Fibroblast of pulmonary artery (primary cell): Measurements from ENCODE around the gene KIF13A.
"Not testable (repeated sequence)": the region's sequence is repeated elsewhere in the genome, so short reads cannot be mapped to it uniquely, and the experiment has no call there.

Experiments
- DNase-seq: peaks from one replicate; pipeline ENCODE4 v3.0.0-alpha.2; 2010; ENCODE audit warnings: low read depth
- H3K4me3 ChIP-seq: replicated peaks from 2 replicates; pipeline ENCODE4 v1.5.1; 2011; ENCODE audit warnings: low read depth, mild to moderate bottlenecking, control low read depth, low read length, moderate library complexity
- TF ChIP-seq, protein P1 (sequence below): IDR thresholded peaks from 2 replicates; pipeline ENCODE4 v1.5.1; 2011; ENCODE audit warnings: mild to moderate bottlenecking, control low read depth, low read length, inconsistent platforms; ENCODE audit errors: missing control alignments

Gene KIF13A

DNA sequence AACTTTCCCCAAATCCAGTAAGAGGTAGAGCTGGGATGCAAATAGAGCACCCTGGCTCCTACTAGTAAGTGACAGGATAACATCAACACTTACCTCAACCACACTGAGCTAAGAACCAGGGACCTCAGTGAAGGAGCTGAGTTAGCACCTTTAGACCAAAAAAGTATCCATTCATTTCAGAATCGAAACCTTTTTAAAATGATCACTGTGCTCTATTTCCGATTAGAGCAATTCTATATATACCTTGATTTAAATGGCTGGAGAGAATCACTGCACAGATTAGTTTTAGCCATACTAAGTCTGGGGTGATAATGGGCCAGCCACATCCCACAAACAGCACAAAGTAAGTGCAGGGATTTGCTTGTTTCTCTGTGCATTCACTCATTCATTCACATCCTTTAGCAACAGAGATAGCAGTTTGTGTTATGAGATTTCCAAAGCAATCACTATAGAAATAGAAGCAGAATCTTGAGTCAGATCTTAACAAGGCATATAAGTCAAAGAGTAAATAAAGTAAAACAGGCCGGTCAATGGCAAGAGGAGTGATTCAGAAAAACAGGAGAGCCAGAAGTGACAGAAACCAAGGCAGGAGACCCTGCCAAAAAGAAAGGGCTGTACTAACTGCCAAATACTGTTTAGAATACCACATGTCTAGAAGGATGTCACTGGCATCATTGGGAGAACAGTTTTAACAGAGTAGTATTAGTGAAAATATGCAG, 136.3 kb downstream of the KIF13A start:
- TF ChIP-seq, protein P1, sequence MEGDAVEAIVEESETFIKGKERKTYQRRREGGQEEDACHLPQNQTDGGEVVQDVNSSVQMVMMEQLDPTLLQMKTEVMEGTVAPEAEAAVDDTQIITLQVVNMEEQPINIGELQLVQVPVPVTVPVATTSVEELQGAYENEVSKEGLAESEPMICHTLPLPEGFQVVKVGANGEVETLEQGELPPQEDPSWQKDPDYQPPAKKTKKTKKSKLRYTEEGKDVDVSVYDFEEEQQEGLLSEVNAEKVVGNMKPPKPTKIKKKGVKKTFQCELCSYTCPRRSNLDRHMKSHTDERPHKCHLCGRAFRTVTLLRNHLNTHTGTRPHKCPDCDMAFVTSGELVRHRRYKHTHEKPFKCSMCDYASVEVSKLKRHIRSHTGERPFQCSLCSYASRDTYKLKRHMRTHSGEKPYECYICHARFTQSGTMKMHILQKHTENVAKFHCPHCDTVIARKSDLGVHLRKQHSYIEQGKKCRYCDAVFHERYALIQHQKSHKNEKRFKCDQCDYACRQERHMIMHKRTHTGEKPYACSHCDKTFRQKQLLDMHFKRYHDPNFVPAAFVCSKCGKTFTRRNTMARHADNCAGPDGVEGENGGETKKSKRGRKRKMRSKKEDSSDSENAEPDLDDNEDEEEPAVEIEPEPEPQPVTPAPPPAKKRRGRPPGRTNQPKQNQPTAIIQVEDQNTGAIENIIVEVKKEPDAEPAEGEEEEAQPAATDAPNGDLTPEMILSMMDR, result no peak
- H3K4me3 ChIP-seq, result no peak overlapping the region
- DNase-seq, result peak; percentile 25

DNA sequence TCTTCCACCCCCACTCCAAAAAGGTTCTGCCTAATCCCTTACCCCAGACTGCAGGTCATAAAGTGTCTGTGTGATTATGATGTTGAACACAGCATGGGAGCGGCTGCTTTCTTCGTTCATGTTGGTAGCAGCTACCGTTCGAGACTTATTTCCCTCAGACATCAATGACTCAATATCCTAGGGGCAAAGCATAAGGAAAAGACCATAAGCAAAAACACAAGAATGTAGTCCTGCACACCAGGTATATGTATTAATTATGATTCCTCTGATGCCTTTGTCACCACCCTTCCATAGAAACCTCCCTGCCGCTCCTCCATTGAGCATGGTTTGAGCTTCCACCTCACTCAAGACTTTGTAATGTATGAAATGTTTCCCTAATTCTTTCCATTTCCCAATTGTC, 137.2 kb downstream of the KIF13A start:
- H3K4me3 ChIP-seq, result no peak overlapping the region
- DNase-seq, result no peak
- TF ChIP-seq, protein P1, result no peak

DNA sequence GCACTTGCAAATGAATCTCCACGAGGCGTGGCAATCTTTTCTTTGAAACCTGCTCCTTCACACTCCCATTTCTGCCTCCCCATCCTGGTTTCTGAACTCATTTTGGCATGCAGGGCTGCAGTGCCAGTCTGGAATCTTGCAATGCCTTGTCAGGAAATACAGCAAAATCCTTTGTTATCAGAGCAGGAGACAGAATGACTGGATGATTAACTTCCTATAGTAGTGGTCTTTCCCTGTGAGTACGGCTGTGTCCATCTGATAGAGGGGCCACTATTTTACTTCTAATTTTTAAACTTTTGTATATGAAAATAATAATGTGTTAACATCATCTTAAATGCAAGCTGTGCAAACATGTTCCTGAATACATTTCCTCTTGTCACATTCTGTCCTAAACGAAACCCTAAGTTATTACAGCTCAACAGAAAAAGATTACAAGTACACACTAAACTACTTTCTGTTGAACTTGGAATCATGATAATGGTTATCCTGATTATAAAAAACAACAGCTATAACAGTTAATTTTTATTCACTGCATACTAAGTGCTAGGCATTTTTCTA, 140.2 kb downstream of the KIF13A start:
- H3K4me3 ChIP-seq, result no peak overlapping the region
- DNase-seq, result peak; percentile 29
- TF ChIP-seq, protein P1, result no peak

DNA sequence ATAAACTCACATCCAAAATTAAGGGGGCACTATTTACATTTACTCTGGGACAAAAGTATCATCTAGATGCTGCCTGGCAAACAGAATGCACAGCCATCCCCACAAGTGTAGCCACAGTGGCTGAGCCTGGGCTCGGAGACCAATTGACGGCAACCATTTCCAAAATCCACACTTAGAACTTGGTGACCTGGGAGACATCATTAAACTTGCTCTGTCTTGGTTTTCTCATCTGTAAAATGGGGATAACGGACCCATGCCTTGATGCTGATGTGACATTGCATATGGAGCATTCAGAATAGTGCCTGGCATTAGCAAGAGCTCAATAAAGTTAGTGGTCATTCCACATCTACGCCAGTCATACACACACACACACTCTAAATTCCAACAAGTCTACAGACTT, 140.7 kb downstream of the KIF13A start:
- no peak for DNase-seq
- H3K4me3 ChIP-seq, result no peak overlapping the region
- TF ChIP-seq, protein P1, result no peak

DNA sequence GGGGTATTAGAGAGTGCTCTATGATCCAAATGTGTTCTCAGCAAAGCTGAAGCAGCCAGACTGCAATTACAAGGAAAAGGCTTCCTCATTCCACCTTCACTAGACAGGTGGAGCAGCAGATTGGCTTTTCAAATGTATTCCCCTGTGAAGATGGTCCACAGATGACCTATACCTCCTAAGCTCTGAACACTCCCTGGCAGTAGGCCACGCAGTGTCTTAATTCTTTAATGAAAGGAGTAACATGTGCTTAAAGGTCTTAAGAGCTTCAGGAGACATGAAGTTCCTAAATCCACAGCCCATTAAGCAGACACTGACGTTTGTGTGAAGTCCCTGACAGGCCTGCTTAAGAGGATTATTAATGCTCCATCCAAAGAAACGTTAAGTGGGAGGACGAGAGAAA, 141.8 kb downstream of the KIF13A start:
- H3K4me3 ChIP-seq, result no peak overlapping the region
- TF ChIP-seq, protein P1, result no peak

DNA sequence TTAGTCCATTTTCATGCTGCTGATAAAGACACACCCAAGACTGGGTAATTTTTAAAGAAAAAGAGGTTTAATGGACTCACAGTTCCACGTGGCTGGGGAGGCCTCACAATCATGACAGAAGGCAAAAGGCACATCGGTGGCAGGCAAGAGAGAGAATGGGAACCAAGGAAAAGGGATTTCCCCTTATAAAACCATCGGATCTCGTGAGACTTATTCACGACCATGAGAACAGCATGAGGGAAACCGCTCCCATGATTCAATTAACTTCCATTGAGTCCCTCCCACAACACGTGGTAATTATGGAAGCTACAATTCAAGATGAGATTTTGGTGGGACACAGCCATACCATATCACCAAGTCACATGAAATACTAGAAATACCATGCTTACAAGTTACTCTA, 142.5 kb downstream of the KIF13A start:
- H3K4me3 ChIP-seq, DNase-seq: not testable (repeated sequence)

More for the DNA sequence above, 141.8 kb downstream of the KIF13A start:
- DNase-seq, result no peak

DNA sequence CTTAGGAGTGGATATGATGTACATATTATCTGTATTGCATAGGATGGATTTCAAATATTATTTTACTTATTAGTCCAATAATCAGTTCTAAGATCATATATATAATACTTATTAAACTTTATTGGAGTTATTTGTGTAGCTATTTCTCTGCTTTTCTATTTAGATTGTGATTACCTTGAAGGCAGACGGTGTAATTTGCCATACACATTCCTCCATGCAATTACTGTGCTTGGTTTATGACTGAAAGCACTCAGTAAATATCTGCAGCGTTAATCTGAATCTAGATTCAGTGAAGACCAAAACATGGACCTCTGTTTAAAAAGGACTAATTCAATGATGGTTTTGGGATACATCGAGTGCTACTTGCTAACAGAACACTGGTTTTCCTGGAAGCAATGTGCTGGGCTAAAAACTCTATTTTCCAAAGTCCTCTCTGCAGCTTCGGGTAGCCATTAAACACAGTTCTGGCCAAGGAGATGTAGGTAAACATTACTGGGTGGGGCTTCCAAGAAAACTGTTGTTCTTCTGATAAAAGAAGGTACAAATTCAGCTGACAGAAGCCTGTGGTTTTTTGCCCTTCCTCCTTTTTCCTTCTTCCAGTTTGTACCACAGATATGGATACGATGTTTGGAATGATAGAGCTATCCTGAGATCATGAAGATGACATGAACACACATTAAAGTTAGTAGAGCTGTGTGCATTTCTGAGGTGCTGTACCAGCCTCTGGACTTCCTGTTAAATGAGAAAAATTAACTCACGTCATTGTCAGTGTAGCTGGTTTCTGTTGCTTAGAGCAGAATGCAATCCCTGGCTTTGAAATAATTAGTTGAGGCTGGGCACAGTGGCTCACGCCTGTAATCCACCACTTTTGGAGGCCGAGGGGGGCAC, 144.3 kb downstream of the KIF13A start:
- DNase-seq, result no peak
- no peak overlapping the region for H3K4me3 ChIP-seq
- TF ChIP-seq, protein P1, result no peak
